GM19025 (cell line): Measurements from ENCODE around the gene OCA2.
"Not testable (repeated sequence)": the region's sequence is repeated elsewhere in the genome, so short reads cannot be mapped to it uniquely, and the experiment has no call there.

Source experiments
- ATAC-seq: cut with Tn5 transposase; IDR thresholded peaks from one replicate; pipeline ENCODE4 v1.9.1; 2021; ENCODE audit warnings: mild to moderate bottlenecking, low read depth, moderate library complexity; ENCODE audit not compliant: unreplicated experiment

Gene OCA2

GRCh38 chr15:27757052-27757451 lies 342.1 kb downstream of the OCA2 start:
- ATAC-seq = no peak

- ATAC-seq = no peak
Measured at GRCh38 chr15:27752691-27753090, 346.4 kb downstream of the OCA2 start.

- no peak for ATAC-seq
Measured at GRCh38 chr15:27747997-27748396, 351.1 kb downstream of the OCA2 start.

GRCh38 chr15:27746401-27746955 lies 352.6 kb downstream of the OCA2 start:
- no peak for ATAC-seq

- ATAC-seq = no peak
Measured at GRCh38 chr15:27744641-27745040, 354.5 kb downstream of the OCA2 start.

GRCh38 chr15:27743638-27744037 lies 355.5 kb downstream of the OCA2 start:
- ATAC-seq = no peak

GRCh38 chr15:27742751-27743477 lies 356.2 kb downstream of the OCA2 start:
- ATAC-seq = no peak

GRCh38 chr15:27741226-27741860 lies 357.8 kb downstream of the OCA2 start:
- ATAC-seq = no peak

- ATAC-seq = no peak
Measured at GRCh38 chr15:27734785-27735495, 364.2 kb downstream of the OCA2 start.

- no peak for ATAC-seq
Measured at GRCh38 chr15:27731776-27732175, 367.3 kb downstream of the OCA2 start.

- no peak for ATAC-seq
Measured at GRCh38 chr15:27730868-27731267, 368.2 kb downstream of the OCA2 start.

GRCh38 chr15:27725731-27726130 lies 373.4 kb downstream of the OCA2 start:
- ATAC-seq = no peak

GRCh38 chr15:27723821-27724220 lies 375.3 kb downstream of the OCA2 start:
- ATAC-seq = no peak

- ATAC-seq = no peak
Measured at GRCh38 chr15:27722102-27722501, 377.0 kb downstream of the OCA2 start.

GRCh38 chr15:27714675-27715074 lies 384.4 kb downstream of the OCA2 start:
- no peak for ATAC-seq

GRCh38 chr15:27713850-27714249 lies 385.3 kb downstream of the OCA2 start:
- ATAC-seq = not testable (repeated sequence)

- ATAC-seq = no peak
Measured at GRCh38 chr15:27707257-27707656, 391.9 kb downstream of the OCA2 start.

- no peak for ATAC-seq
Measured at GRCh38 chr15:27706300-27706699, 392.8 kb downstream of the OCA2 start.

GRCh38 chr15:27705056-27705455 lies 394.1 kb downstream of the OCA2 start:
- no peak for ATAC-seq
